Heart right ventricle (tissue), 16 donors: ENCODE data around the gene KLK14. TPM values are rescaled to one million over a fixed set of nuclear protein-coding genes. Genes with fewer than 3 reads are reported as not detected.

Experiments
- ATAC-seq, 8 donors: fragments of 200-7000 bp; cut with Tn5 transposase; one replicate each; pipeline ENCODE4 v1.9.1; 2020; ENCODE audit warnings: mild to moderate bottlenecking in 8 of 8, moderate library complexity in 8 of 8, moderate number of reproducible peaks in 1 of 8
- DNase-seq, 2 donors: peaks; one replicate each; pipeline ENCODE4 v3.0.0-alpha.2; 2020
- H3K27ac ChIP-seq, 10 donors: fragments of 200-600 bp; sonication (generic) in 2 of 10; one replicate each; pipeline versions ENCODE4 v1.5.0 to v1.8.0; 2020 to 2022; ENCODE audit warnings: mild to moderate bottlenecking in 3 of 10
- H3K27me3 ChIP-seq, 7 donors: fragments of 200-600 bp; one replicate each; pipeline ENCODE4 v1.8.0; 2021 to 2022; ENCODE audit warnings: mild to moderate bottlenecking in 2 of 7
- H3K36me3 ChIP-seq, 9 donors: fragments of 200-600 bp; sonication (generic) in 1 of 9; one replicate each; pipeline versions ENCODE4 v1.5.0 to v1.8.0; 2020 to 2022; ENCODE audit warnings: mild to moderate bottlenecking in 2 of 9
- H3K4me1 ChIP-seq, 9 donors: fragments of 200-600 bp; sonication (generic) in 1 of 9; one replicate each; pipeline versions ENCODE4 v1.5.0 to v1.8.0; 2020 to 2022; ENCODE audit warnings: mild to moderate bottlenecking in 4 of 9
- H3K4me3 ChIP-seq, 10 donors: fragments of 200-600 bp; sonication (generic) in 2 of 10; one replicate each; pipeline versions ENCODE4 v1.5.0 to v1.8.0; 2020 to 2022; ENCODE audit warnings: mild to moderate bottlenecking in 7 of 10, moderate library complexity in 2 of 10
- H3K9me3 ChIP-seq, 11 donors: fragments of 200-600 bp in 10 of 11; sonication (generic) in 2 of 11; one replicate each; pipeline versions ENCODE4 v1.5.0 to v1.8.0; 2013 to 2022; ENCODE audit warnings: mild to moderate bottlenecking in 2 of 11, control low read depth in 1 of 11, moderate library complexity in 1 of 11
- WGBS, 2 donors: extraction: QIAGEN DNeasy Blood & Tissue Kit; methylation state at CpG; one replicate each; pipeline ENCODE4 v1.1.7; 2013; ENCODE audit warnings: inconsistent platforms in 1 of 2; 5-methylcytosine and 5-hydroxymethylcytosine counted together
- intact Hi-C, 10 donors: fragments of 100-400 bp; cut with DNase I; formaldehyde crosslinking; loops; one replicate each; pipeline versions ENCODE4 v1.11.1 to v1.14.2; 2022
- polyA plus RNA-seq, 2 donors: library from polyadenylated mRNA; stranded (reverse); fragments of 200-250 nt; gene quantifications; one replicate each; pipeline ENCODE4 v1.2.3, GENCODE V29; 2013
- total RNA-seq, 10 donors: library from RNA; stranded (reverse); fragmentation: NEBNext Ultra II Directional in 3 of 10; extraction: Animal tissue kit (Norgen Biotek cat#: 25700) in 3 of 10; gene quantifications; one replicate each; pipeline versions ENCODE4 v1.2.1 to v1.2.4, GENCODE V29; 2021 to 2023
- TF ChIP-seq, protein P1 (sequence below), 9 donors: fragments of 200-600 bp; sonication (generic) in 2 of 9; IDR thresholded peaks; one replicate each; pipeline versions ENCODE4 v1.5.0 to v1.8.0; 2021 to 2022; ENCODE audit warnings: antibody characterized with exemption in 9 of 9, mild to moderate bottlenecking in 5 of 9, moderate library complexity in 1 of 9
- donor health status: Arrhythmogenic right ventricular cardiomyopathy.
- donor health status: ischemic (EF 13 %, LVEDD 7.1; RV severe dilation, severe dysfunction).
- donor health status: healthy with polysubstance abuse.
- donor health status: DM: no; HTN: yes; CAD: no.
- donor health status: DM: no; HTN: no; CAD: no.
- donor health status: ischemic (EF 25% LVEDD 6.9; RV normal size, moderate dysfunction).
- donor health status: ischemic (EF 25% LVEDD 5.7; RV mildly dilated, moderate dysfunction).
- donor health status: healthy.
- donor health status: DM: yes; HTN: yes; CAD: no.
- donor health status: Ischemic cardiomyopathy.
- donor health status: ischemic (EF 35%, LVEDD 5.7; RV mildly dilated, moderate dysfunction).
- donor health status: nonischemic (EF 11% LVEDD 7.7; RV severe dilation, severe dysfunction).
- donor health status: DM: yes; HTN: yes; CAD: no.
- donor health status: PGD.
- donor health status: ischemic (EF 29% LVEDD 5.4; RV normal size, mild dysfunction).
- donor health status: nonischemic (EF 23%, LVEDD 6.1; RV moderate dilation, normal function).

The KLK14 gene
- total and polyA plus RNA-seq, 12 donors, result 0.20 to 1.2 (median 0.48) TPM; not detected in 4

DNA sequence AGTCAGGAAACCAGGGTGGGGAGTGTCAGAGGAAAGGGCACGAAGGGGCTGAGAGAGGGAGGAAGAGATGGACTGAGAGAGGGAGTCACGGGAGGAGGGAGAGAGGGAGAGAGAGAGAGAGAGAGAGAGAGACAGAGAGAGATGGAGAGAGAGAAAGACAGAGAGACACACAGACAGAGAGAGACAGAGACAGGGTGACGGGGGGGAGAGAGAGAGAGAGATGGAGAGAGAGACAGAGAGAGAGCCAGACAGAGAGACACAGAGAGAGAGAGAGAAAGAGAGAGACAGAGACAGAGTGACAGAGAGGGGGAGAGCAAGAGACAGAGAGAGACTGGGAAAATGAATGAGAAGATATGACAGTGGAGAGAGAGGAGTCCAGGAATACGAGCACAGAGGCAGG lies 494 bp upstream of the KLK14 start:
- DNase-seq, result no peak
- Histone ChIP-seq H3K36me3 (no peaks in the 10 kb centered on the region), H3K4me1 (peaks cover 0 to 7% (median 3%) of the 10 kb centered on the region in 9 donors), H3K4me3 (no peak overlapping the region), H3K27me3 (peaks cover 0 to 4% (median 0%) of the 10 kb centered on the region in 7 donors), H3K9me3 (no peaks in the 10 kb centered on the region), H3K27ac (no peak overlapping the region)
- ATAC-seq, result no peak
- intact Hi-C loops, result loop anchor here in 1 of 10 donors (5.0 kb wide), 1 partner anchor 56 kb away; the partner anchor contains the start of gene KLK11
- WGBS, 2 donors, result 39 to 42% methylated on average over 4 of the region's 4 CpGs
- TF ChIP-seq, protein P1, sequence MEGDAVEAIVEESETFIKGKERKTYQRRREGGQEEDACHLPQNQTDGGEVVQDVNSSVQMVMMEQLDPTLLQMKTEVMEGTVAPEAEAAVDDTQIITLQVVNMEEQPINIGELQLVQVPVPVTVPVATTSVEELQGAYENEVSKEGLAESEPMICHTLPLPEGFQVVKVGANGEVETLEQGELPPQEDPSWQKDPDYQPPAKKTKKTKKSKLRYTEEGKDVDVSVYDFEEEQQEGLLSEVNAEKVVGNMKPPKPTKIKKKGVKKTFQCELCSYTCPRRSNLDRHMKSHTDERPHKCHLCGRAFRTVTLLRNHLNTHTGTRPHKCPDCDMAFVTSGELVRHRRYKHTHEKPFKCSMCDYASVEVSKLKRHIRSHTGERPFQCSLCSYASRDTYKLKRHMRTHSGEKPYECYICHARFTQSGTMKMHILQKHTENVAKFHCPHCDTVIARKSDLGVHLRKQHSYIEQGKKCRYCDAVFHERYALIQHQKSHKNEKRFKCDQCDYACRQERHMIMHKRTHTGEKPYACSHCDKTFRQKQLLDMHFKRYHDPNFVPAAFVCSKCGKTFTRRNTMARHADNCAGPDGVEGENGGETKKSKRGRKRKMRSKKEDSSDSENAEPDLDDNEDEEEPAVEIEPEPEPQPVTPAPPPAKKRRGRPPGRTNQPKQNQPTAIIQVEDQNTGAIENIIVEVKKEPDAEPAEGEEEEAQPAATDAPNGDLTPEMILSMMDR (IDR thresholded peaks at IDR 0.05), result no peak

DNA sequence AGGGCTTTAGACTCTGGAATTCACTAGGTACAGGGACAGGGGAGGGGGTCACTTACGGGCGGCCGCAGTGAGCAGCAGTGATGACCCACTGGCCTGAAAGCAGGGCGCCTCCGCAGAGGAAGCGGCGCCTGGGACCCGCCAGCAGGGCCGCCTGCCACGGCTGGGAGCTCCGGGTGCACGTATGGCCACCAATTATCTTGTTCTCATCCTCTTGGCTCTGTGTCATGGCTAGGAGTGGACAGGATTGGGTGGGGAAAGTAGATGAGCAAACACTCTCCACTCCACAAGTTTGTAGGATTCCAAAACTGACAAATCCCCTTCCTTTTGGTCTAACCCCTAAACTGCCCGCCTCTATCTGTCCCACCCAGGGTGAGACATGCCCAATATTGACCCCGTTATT lies 1.2 kb downstream of the KLK14 start:
- Histone ChIP-seq H3K27me3 (peaks cover 0 to 7% (median 0%) of the 10 kb centered on the region in 7 donors), H3K9me3 (no peaks in the 10 kb centered on the region), H3K27ac (no peak overlapping the region), H3K4me3 (no peak overlapping the region), H3K4me1 (peaks cover 0 to 7% (median 3%) of the 10 kb centered on the region in 9 donors), H3K36me3 (no peaks in the 10 kb centered on the region)
- DNase-seq (no peak), ATAC-seq (no peak)
- intact Hi-C loops, result loop anchor here in 1 of 10 donors (5.0 kb wide), 1 partner anchor 54 kb away; the partner anchor contains the start of gene KLK11
- TF ChIP-seq, protein P1 (IDR thresholded peaks at IDR 0.05), result no peak
- 76 to 88% methylated on average over 14 of the region's 14 CpGs for WGBS, 2 donors

DNA sequence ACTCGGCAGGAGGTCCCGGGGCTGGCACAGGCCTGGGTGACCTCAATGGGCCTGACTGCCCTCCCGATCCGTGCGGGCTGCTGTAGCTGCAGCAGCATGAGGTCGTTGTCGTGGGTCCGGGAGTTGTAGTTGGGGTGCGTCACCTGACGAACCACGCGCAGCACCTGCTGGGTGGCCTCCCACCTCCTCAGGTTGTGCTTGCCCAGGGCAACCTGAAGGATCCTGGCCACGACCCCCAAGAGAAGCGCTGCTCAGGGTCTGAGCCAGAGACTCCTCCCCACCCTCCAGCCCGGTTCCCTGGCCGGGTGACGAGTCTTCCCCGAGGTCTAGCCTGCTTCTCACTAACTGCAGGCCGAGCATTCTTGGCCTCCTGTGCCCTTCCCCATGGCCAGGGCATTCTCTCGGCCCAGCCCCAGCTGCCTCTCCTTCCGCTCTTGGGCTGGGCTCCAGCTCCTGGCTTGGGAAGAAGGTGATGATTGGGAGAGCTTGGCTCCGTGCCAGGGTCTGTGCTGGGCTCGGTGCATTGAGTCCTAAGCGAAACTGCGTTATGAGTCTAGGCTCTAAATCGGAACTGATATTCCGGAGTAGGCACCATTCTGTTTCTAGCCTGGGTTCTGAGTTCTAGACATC lies 3.1 kb downstream of the KLK14 start:
- Histone ChIP-seq H3K9me3 (peaks cover 0 to 2% (median 0%) of the 10 kb centered on the region in 11 donors), H3K4me3 (no peak overlapping the region), H3K4me1 (peaks cover 0 to 7% (median 3%) of the 10 kb centered on the region in 9 donors), H3K36me3 (no peaks in the 10 kb centered on the region), H3K27ac (peak overlapping the region in 1 of 10 donors; percentile 45), H3K27me3 (peaks cover 0 to 7% (median 0%) of the 10 kb centered on the region in 7 donors)
- WGBS, 2 donors, result 61 to 66% methylated on average over 27 of the region's 27 CpGs
- intact Hi-C loops, result loop anchor here in 2 of 10 donors (5.0 to 10.0 kb wide), 2 partner anchors 52 to 1245 kb away; partner anchors contain the start of gene KLK11 (in 1 of the 2)
- peak; percentile 57 to 77 for DNase-seq
- peak; percentile 57 to 91 (median 82) for ATAC-seq
- TF ChIP-seq, protein P1 (IDR thresholded peaks at IDR 0.05), result no peak

DNA sequence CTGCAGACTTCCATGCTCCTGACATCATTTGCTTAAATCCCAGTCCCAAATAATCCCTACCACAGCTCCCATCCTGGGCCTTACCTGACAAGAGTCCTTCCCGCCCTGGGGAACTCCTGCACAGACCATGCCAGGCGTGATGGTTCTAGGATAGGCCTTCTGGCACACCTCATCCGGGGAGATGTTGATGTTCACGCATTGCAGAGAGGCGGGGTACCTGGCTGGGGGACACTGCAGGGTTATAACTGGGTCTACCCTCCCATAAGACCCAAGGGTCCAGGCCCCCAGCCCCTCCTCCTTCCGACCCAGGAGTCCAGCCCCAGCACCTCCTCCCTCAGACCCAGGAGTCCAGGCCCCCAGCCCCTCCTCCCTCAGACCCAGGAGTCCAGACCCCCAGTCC lies 4.0 kb downstream of the KLK14 start:
- peak in 1 of 8 donors; percentile 13 for ATAC-seq
- H3K27me3 ChIP-seq, result peaks cover 0 to 11% (median 0%) of the 10 kb centered on the region in 7 donors
- H3K27ac ChIP-seq, result no peak overlapping the region
- peaks cover 0 to 7% (median 3%) of the 10 kb centered on the region in 9 donors for H3K4me1 ChIP-seq
- no peak for DNase-seq
- H3K9me3 ChIP-seq, result peaks cover 0 to 11% (median 4%) of the 10 kb centered on the region in 11 donors
- 93 to 94% methylated on average over 6 of the region's 6 CpGs for WGBS, 2 donors
- no peak overlapping the region for H3K4me3 ChIP-seq
- intact Hi-C loops, result loop anchor here in 1 of 10 donors (10.0 kb wide), 1 partner anchor 1244 kb away; no protein-coding TSS in a partner anchor
- TF ChIP-seq, protein P1 (IDR thresholded peaks at IDR 0.05), result no peak
- no peaks in the 10 kb centered on the region for H3K36me3 ChIP-seq
